Naive thymus-derived CD4-positive, alpha-beta T cell (primary cell): ENCODE results near the gene SERPINA4. TPM values are rescaled to one million over a fixed set of nuclear protein-coding genes. Genes with fewer than 3 reads are reported as not detected.

Experiments
- ATAC-seq: fragments of 150-1000 bp; cut with Tn5 transposase; 2 replicates; pipeline ENCODE4 v1.10.0; 2021; ENCODE audit warnings: mild to moderate bottlenecking, moderate library complexity
- CTCF ChIA-PET: fragments of 350-600 bp; sonication (Branson Sonifier 250); formaldehyde crosslinking; loops from one replicate; lab custom pipeline; 2021; ENCODE audit warnings: antibody characterized with exemption; lab: Charles Lee
- POLR2A ChIA-PET: fragments of 350-600 bp; sonication (Branson Sonifier 250); formaldehyde crosslinking; loops from one replicate; lab custom pipeline; 2021; ENCODE audit warnings: antibody characterized with exemption, inconsistent platforms; lab: Charles Lee
- DNase-seq, 9 donors: peaks; one replicate each; pipeline versions ENCODE4 v3.0.0 to v3.0.0-alpha.2; 2020 to 2022; ENCODE audit warnings: mixed read lengths in 1 of 9
- H3K27ac ChIP-seq: one replicate; pipeline ENCODE4 v1.7.0; 2013; ENCODE audit warnings: mild to moderate bottlenecking, low read depth, low read length, moderate library complexity
- H3K27me3 ChIP-seq, 2 donors: one replicate each; pipeline ENCODE4 v1.7.0; 2013; ENCODE audit warnings: low read length in 2 of 2, mild to moderate bottlenecking in 2 of 2, moderate library complexity in 2 of 2; ENCODE audit not compliant: control insufficient read depth in 2 of 2, insufficient read depth in 2 of 2
- H3K36me3 ChIP-seq, 3 experiments: 1 replicate in 2 of 3; 2 replicates in 1 of 3; pipeline ENCODE4 v1.7.0; 2013; ENCODE audit warnings: low read length in 3 of 3, mild to moderate bottlenecking in 3 of 3, moderate library complexity in 1 of 3; ENCODE audit not compliant: insufficient read depth in 3 of 3, control insufficient read depth in 2 of 3
- H3K4me1 ChIP-seq, 2 donors: one replicate each; pipeline ENCODE4 v1.7.0; 2013; ENCODE audit warnings: low read length in 2 of 2, mild to moderate bottlenecking in 2 of 2, moderate library complexity in 1 of 2; ENCODE audit not compliant: control insufficient read depth in 2 of 2, insufficient read depth in 2 of 2
- H3K4me3 ChIP-seq: 2 replicates; pipeline ENCODE4 v1.7.0; 2013; ENCODE audit warnings: mild to moderate bottlenecking, low read length
- H3K9me3 ChIP-seq, 3 experiments: 1 replicate in 2 of 3; 2 replicates in 1 of 3; pipeline ENCODE4 v1.7.0; 2013; ENCODE audit warnings: low read length in 3 of 3; ENCODE audit not compliant: control insufficient read depth in 2 of 3
- H3K27ac Mint-ChIP-seq, 9 donors: one replicate each; pipeline ENCODE4 v1.8.0; 2020 to 2022; ENCODE audit warnings: mixed read lengths in 9 of 9, mild to moderate bottlenecking in 8 of 9, moderate library complexity in 5 of 9, inconsistent platforms in 2 of 9
- H3K27me3 Mint-ChIP-seq, 5 donors: one replicate each; pipeline ENCODE4 v1.8.0; 2021 to 2022; ENCODE audit warnings: mixed read lengths in 5 of 5, mild to moderate bottlenecking in 1 of 5
- H3K36me3 Mint-ChIP-seq, 5 donors: one replicate each; pipeline ENCODE4 v1.8.0; 2020 to 2022; ENCODE audit warnings: mixed read lengths in 5 of 5, mild to moderate bottlenecking in 3 of 5, inconsistent platforms in 1 of 5
- H3K4me1 Mint-ChIP-seq, 7 donors: one replicate each; pipeline ENCODE4 v1.8.0; 2020 to 2022; ENCODE audit warnings: mixed read lengths in 7 of 7, mild to moderate bottlenecking in 3 of 7, inconsistent platforms in 1 of 7
- H3K4me3 Mint-ChIP-seq, 10 donors: one replicate each; pipeline ENCODE4 v1.8.0; 2020 to 2022; ENCODE audit warnings: mild to moderate bottlenecking in 10 of 10, mixed read lengths in 10 of 10, moderate library complexity in 6 of 10, inconsistent platforms in 2 of 10
- H3K9me3 Mint-ChIP-seq, 11 donors: one replicate each; pipeline ENCODE4 v1.8.0; 2020 to 2022; ENCODE audit warnings: mixed read lengths in 11 of 11, mild to moderate bottlenecking in 4 of 11, inconsistent platforms in 1 of 11, moderate library complexity in 1 of 11
- intact Hi-C, 2 donors: fragments of 100-400 bp; cut with micrococcal nuclease; formaldehyde crosslinking; loops; one replicate each; pipeline ENCODE4 v1.15.1; 2023
- polyA plus RNA-seq, 2 donors: library from polyadenylated mRNA; unstranded; fragments of 300-500 nt; fragmentation: Illumina TruSeq; gene quantifications; one replicate each; pipeline ENCODE4 v1.2.3, GENCODE V29; 2021
- total RNA-seq, 6 experiments: library from RNA in 5 of 6; stranded (reverse) in 5 of 6; gene quantifications; 1 replicate in 5 of 6; 2 replicates in 1 of 6; pipeline ENCODE4 v1.2.3 and lab custom pipeline; 2021 to 2026

Gene SERPINA4
- total and polyA plus RNA-seq, 7 experiments from 2014 or later = not detected

GRCh38 chr14:94558842-94559241 lies 2.4 kb upstream of the SERPINA4 start:
- no peak overlapping the region for H3K27ac ChIP-seq
- H3K27me3 ChIP-seq = no peaks in the 10 kb centered on the region
- no peak overlapping the region for H3K4me3 ChIP-seq
- intact Hi-C loops = no loop called here
- DNase-seq = no peak
- Mint-ChIP-seq H3K36me3 (no peaks in the 10 kb centered on the region), H3K27ac (no peak overlapping the region), H3K4me3 (no peak overlapping the region), H3K27me3 (peaks cover 8 to 55% (median 39%) of the 10 kb centered on the region in 5 donors), H3K9me3 (peaks cover 0 to 34% (median 9%) of the 10 kb centered on the region in 11 donors), H3K4me1 (no peaks in the 10 kb centered on the region)
- H3K36me3 ChIP-seq = no peaks in the 10 kb centered on the region
- H3K9me3 ChIP-seq = no peaks in the 10 kb centered on the region
- ChIA-PET POLR2A (no interaction called here), CTCF (no interaction called here)
- no peaks in the 10 kb centered on the region for H3K4me1 ChIP-seq
- no peak for ATAC-seq

- H3K36me3 ChIP-seq = no peaks in the 10 kb centered on the region
- ATAC-seq (no peak), DNase-seq (no peak)
- POLR2A ChIA-PET = no interaction called here
- Mint-ChIP-seq H3K4me3 (no peak overlapping the region), H3K27ac (no peak overlapping the region), H3K27me3 (peaks cover 3 to 49% (median 33%) of the 10 kb centered on the region in 5 donors), H3K36me3 (no peaks in the 10 kb centered on the region), H3K4me1 (no peaks in the 10 kb centered on the region), H3K9me3 (peaks cover 0 to 25% (median 9%) of the 10 kb centered on the region in 11 donors)
- no peak overlapping the region for H3K27ac ChIP-seq
- H3K4me3 ChIP-seq = no peak overlapping the region
- H3K4me1 ChIP-seq = no peaks in the 10 kb centered on the region
- no peaks in the 10 kb centered on the region for H3K9me3 ChIP-seq
- CTCF ChIA-PET = no interaction called here
- no peaks in the 10 kb centered on the region for H3K27me3 ChIP-seq
- intact Hi-C loops = no loop called here
Observed at GRCh38 chr14:94559638-94560290, 1.5 kb upstream of the SERPINA4 start.

- peaks cover 0 to 49% (median 27%) of the 10 kb centered on the region in 5 donors for H3K27me3 Mint-ChIP-seq
- intact Hi-C loops = no loop called here
- no peaks in the 10 kb centered on the region for H3K4me1 Mint-ChIP-seq
- Histone ChIP-seq H3K9me3 (no peaks in the 10 kb centered on the region), H3K4me3 (no peak overlapping the region), H3K27ac (no peak overlapping the region), H3K27me3 (peaks cover 0 to 3% of the 10 kb centered on the region in 2 donors), H3K4me1 (no peaks in the 10 kb centered on the region), H3K36me3 (no peaks in the 10 kb centered on the region)
- CTCF ChIA-PET = no interaction called here
- no peak overlapping the region for H3K4me3 Mint-ChIP-seq
- DNase-seq = no peak
- H3K9me3 Mint-ChIP-seq = peaks cover 0 to 20% (median 6%) of the 10 kb centered on the region in 11 donors
- ATAC-seq = no peak
- H3K36me3 Mint-ChIP-seq = no peaks in the 10 kb centered on the region
- H3K27ac Mint-ChIP-seq = no peak overlapping the region
- POLR2A ChIA-PET = no interaction called here
Observed at GRCh38 chr14:94560291-94560665, 964 bp upstream of the SERPINA4 start.

GRCh38 chr14:94561656-94562010 lies 391 bp downstream of the SERPINA4 start:
- Mint-ChIP-seq H3K4me3 (no peak overlapping the region), H3K27me3 (peaks cover 0 to 52% (median 18%) of the 10 kb centered on the region in 5 donors), H3K36me3 (no peaks in the 10 kb centered on the region), H3K9me3 (peaks cover 0 to 13% (median 2%) of the 10 kb centered on the region in 11 donors), H3K4me1 (no peaks in the 10 kb centered on the region), H3K27ac (no peak overlapping the region)
- Histone ChIP-seq H3K4me3 (no peak overlapping the region), H3K4me1 (no peaks in the 10 kb centered on the region), H3K9me3 (no peaks in the 10 kb centered on the region), H3K27me3 (peaks cover 0 to 3% of the 10 kb centered on the region in 2 donors), H3K27ac (no peak overlapping the region), H3K36me3 (no peaks in the 10 kb centered on the region)
- DNase-seq (no peak), ATAC-seq (no peak)
- CTCF ChIA-PET = interaction anchor here (1.0 kb wide), 1 partner anchor 12 kb away, joined by 3 read pairs; no protein-coding TSS in a partner anchor
- POLR2A ChIA-PET = no interaction called here
- intact Hi-C loops = no loop called here

- DNase-seq (no peak), ATAC-seq (no peak)
- peaks cover 0 to 50% (median 18%) of the 10 kb centered on the region in 5 donors for H3K27me3 Mint-ChIP-seq
- H3K4me1 Mint-ChIP-seq = no peaks in the 10 kb centered on the region
- no peaks in the 10 kb centered on the region for H3K9me3 ChIP-seq
- H3K9me3 Mint-ChIP-seq = peaks cover 0 to 10% (median 2%) of the 10 kb centered on the region in 11 donors
- no peaks in the 10 kb centered on the region for H3K4me1 ChIP-seq
- no peak overlapping the region for H3K27ac Mint-ChIP-seq
- intact Hi-C loops = no loop called here
- H3K4me3 Mint-ChIP-seq = no peak overlapping the region
- H3K27ac ChIP-seq = no peak overlapping the region
- no peaks in the 10 kb centered on the region for H3K36me3 ChIP-seq
- no peak overlapping the region for H3K4me3 ChIP-seq
- ChIA-PET CTCF (interaction anchor here (1.0 kb wide), 1 partner anchor 13 kb away, joined by 3 read pairs; no protein-coding TSS in a partner anchor), POLR2A (no interaction called here)
- H3K27me3 ChIP-seq = peaks cover 0 to 3% of the 10 kb centered on the region in 2 donors
- no peaks in the 10 kb centered on the region for H3K36me3 Mint-ChIP-seq
Observed at GRCh38 chr14:94562022-94562421, 780 bp downstream of the SERPINA4 start.

- ChIA-PET POLR2A (no interaction called here), CTCF (no interaction called here)
- no peaks in the 10 kb centered on the region for H3K36me3 Mint-ChIP-seq
Observed at GRCh38 chr14:94562941-94563883, 2.0 kb downstream of the SERPINA4 start.

More at GRCh38 chr14:94562941-94563883, 2.0 kb downstream of the SERPINA4 start:
- H3K27ac ChIP-seq = no peak overlapping the region
- Mint-ChIP-seq H3K9me3 (peaks cover 0 to 4% (median 0%) of the 10 kb centered on the region in 11 donors), H3K4me3 (no peak overlapping the region), H3K4me1 (no peaks in the 10 kb centered on the region), H3K27ac (no peak overlapping the region), H3K27me3 (peaks cover 0 to 46% (median 17%) of the 10 kb centered on the region in 5 donors)
- H3K4me3 ChIP-seq = no peak overlapping the region
- H3K4me1 ChIP-seq = no peaks in the 10 kb centered on the region
- no peaks in the 10 kb centered on the region for H3K9me3 ChIP-seq
- H3K36me3 ChIP-seq = no peaks in the 10 kb centered on the region
- intact Hi-C loops = no loop called here
- no peak for DNase-seq
- no peak for ATAC-seq
- peaks cover 0 to 3% of the 10 kb centered on the region in 2 donors for H3K27me3 ChIP-seq
